SK-MEL-5 (cell line): ENCODE results near the gene PTK6. TPM values are rescaled to one million over a fixed set of nuclear protein-coding genes. Genes with fewer than 3 reads are reported as not detected.

Source experiments
- DNase-seq: peaks from one replicate; pipeline ENCODE4 v3.0.0-alpha.2; 2016; ENCODE audit warnings: low read depth, low spot score
- in situ Hi-C: cut with HindIII; loops from 2 replicates; pipeline ENCODE4 v1.10.0; 2016; ENCODE audit warnings: low sequenced_read_pairs, high pct_unique_total_duplicates, low pct_unique_long_range_greater_than_20kb
- total RNA-seq: library from RNA; depleted of rRNA; stranded (reverse); fragments of >200 nt; shearing (Covaris generic); gene quantifications from 2 replicates; pipeline ENCODE4 v1.2.3, GENCODE V29; 2014

Gene PTK6
- total RNA-seq, 1 experiment from 2014 or later = not detected

GRCh38 chr20:63494420-63495166, 42.6 kb downstream of the PTK6 start:
- no peak for DNase-seq
- in situ Hi-C loops = no loop called here

GRCh38 chr20:63494084-63494419, 43.1 kb downstream of the PTK6 start:
- DNase-seq = no peak
- in situ Hi-C loops = no loop called here

- DNase-seq = no peak
- in situ Hi-C loops = no loop called here
Measured at GRCh38 chr20:63493563-63494020, 43.6 kb downstream of the PTK6 start.

- DNase-seq = no peak
- in situ Hi-C loops = no loop called here
Measured at GRCh38 chr20:63492982-63493381, 44.2 kb downstream of the PTK6 start.

- DNase-seq = no peak
- in situ Hi-C loops = no loop called here
Measured at GRCh38 chr20:63492518-63492917, 44.7 kb downstream of the PTK6 start.

GRCh38 chr20:63491635-63492230, 45.4 kb downstream of the PTK6 start:
- in situ Hi-C loops = no loop called here
- DNase-seq = no peak

GRCh38 chr20:63491078-63491477, 46.1 kb downstream of the PTK6 start:
- in situ Hi-C loops = no loop called here
- DNase-seq = no peak

- DNase-seq = no peak
- in situ Hi-C loops = no loop called here
Measured at GRCh38 chr20:63490416-63490815, 46.8 kb downstream of the PTK6 start.

GRCh38 chr20:63488315-63489251, 48.6 kb downstream of the PTK6 start:
- in situ Hi-C loops = no loop called here

GRCh38 chr20:63487781-63488241, 49.4 kb downstream of the PTK6 start:
- in situ Hi-C loops = no loop called here
- DNase-seq = no peak

More at GRCh38 chr20:63488315-63489251, 48.6 kb downstream of the PTK6 start:
- DNase-seq = no peak

GRCh38 chr20:63487116-63487764, 49.9 kb downstream of the PTK6 start:
- in situ Hi-C loops = no loop called here
- no peak for DNase-seq

- in situ Hi-C loops = no loop called here
- DNase-seq = no peak
Measured at GRCh38 chr20:63486300-63486855, 50.8 kb downstream of the PTK6 start.

- DNase-seq = no peak
- in situ Hi-C loops = no loop called here
Measured at GRCh38 chr20:63484651-63485403, 52.3 kb downstream of the PTK6 start.

- in situ Hi-C loops = no loop called here
- no peak for DNase-seq
Measured at GRCh38 chr20:63484236-63484635, 52.9 kb downstream of the PTK6 start.

- no peak for DNase-seq
- in situ Hi-C loops = no loop called here
Measured at GRCh38 chr20:63483834-63484233, 53.3 kb downstream of the PTK6 start.

- no peak for DNase-seq
- in situ Hi-C loops = no loop called here
Measured at GRCh38 chr20:63482021-63482587, 55.1 kb downstream of the PTK6 start.

- DNase-seq = no peak
Measured at GRCh38 chr20:63481503-63481902, 55.7 kb downstream of the PTK6 start.

More at GRCh38 chr20:63481503-63481902, 55.7 kb downstream of the PTK6 start:
- in situ Hi-C loops = no loop called here
